ENCODE data around the gene PAQR7. TPM values are rescaled to one million over a fixed set of nuclear protein-coding genes. Genes with fewer than 3 reads are reported as not detected.

Gene PAQR7
- total RNA-seq, 3 donors from 2014 or later = 4.5 to 7.5 (median 5.4) TPM

DNA sequence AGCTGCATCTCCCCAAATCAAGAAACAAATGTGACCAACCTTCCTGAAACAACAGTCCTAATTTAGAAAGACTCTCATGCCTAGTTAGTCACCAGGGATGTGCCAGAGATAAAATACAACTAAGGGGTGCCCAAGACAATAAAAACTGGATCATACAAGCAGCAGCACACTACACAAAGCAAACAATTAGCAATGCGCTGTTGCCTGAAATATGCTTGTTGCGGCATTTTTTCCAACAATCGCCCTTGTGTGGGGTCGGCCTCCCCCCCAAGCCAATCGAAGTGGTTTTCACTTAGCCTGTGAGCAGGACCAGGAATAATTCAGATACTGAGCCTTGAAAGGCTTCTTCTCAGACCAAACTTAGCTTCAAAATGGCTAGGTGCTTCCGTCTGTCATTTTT is 32.1 kb upstream of the PAQR7 start:
- ATAC-seq (no peak), DNase-seq (no peak)
- Mint-ChIP-seq H3K4me3 (peak overlapping the region; percentile 78), H3K36me3 (ENCODE audit: insufficient read depth) (no peaks in the 10 kb centered on the region), H3K27me3 (ENCODE audit: low read depth) (no peaks in the 10 kb centered on the region), H3K9me3 (no peaks in the 10 kb centered on the region), H3K4me1 (ENCODE audit: low read depth) (peaks cover 18% of the 10 kb centered on the region)

DNA sequence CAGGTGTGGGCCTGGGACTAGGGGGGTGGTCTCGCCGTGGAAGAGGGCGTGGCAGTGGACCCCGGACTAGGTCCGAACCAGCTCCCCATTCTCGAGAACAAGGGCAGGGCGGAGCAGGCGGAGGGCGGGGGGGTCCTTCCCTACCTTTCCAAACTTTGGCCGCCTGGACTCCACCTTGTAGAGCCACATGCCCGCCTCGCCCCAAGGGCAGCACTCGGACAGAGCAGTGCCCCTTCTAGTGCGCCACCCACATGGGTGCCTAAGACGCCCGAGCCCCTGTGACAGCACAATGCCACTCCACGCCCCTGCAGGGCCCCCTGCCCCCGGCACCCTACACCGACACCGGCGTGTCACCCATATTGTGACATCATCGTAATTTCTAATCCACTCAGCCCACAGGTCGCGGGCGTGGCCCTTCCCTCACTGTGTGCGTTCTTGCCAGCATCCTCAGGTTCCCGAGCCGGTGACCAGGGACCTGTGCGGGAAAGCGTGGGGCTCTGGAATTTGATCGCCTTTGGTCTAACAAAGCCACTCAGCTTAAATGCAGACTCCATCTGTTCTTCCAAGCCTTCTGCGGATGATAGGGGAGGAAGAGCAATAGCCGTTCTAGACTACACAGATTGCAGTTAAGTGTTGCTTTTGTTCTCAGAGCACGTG is 31.3 kb upstream of the PAQR7 start:
- H3K4me3 Mint-ChIP-seq = peak overlapping the region; percentile 78
- H3K4me1 Mint-ChIP-seq (ENCODE audit: low read depth) = peaks cover 18% of the 10 kb centered on the region
- DNase-seq (peak; percentile 26), ATAC-seq (peak in 1 of 2 donors; percentile 4)
- H3K36me3 Mint-ChIP-seq (ENCODE audit: insufficient read depth) = no peaks in the 10 kb centered on the region
- no peaks in the 10 kb centered on the region for H3K27me3 Mint-ChIP-seq (ENCODE audit: low read depth)
- no peaks in the 10 kb centered on the region for H3K9me3 Mint-ChIP-seq

DNA sequence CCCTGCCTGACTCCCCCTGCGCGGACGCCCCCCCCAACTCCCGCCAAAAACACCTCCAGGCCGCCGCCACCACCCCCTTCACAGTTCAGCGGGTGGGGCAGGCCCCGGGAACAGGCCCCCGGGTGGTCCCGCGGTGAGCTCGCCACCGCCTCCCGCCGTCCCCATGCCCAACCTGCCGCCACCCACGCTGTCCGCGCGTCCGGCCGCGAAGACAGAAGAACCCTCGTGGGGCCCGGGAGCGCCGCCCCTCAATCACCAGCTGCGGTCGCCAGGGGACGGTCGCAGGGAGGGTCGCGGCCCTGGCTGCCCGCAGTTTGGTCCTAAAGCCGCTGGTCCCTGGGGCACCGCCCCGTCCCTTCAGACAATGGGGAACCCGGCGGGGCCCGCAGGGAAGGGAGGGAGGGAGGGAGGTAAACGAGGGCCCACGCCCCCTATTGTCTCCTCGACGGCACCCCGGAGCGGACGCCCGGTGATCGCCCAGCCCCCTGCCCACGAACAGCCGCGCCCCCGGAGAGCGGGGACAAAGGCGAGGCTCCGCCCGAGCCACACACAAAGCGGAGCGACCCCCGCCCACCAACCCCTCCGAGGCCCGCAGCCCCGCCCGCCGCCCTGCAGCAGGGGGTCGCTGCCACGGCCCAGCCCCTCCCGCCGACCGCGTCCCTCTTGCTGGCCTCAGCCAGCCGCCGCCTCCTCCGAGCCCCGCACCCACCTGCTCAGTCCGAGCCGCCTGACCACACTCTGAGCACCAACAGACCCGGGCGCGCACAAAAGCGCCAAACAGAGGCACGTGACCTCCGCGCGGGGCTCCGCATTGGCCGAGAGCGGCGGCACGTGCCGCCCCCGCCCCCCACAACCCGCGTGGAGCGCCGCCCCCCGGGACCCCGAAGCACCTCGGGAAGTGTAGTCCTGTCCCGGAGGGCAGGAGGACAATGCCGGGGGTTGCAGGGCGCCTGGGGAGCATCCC is 30.5 kb upstream of the PAQR7 start, which contains the start of gene STMN1:
TSS of gene STMN1 (minus strand) at position 740 of the 964 bp plus-strand sequence. CDS start 1,743 bp downstream, outside the sequence.
- ATAC-seq = peak; percentile 80 to 82
- H3K27me3 Mint-ChIP-seq (ENCODE audit: low read depth) = no peaks in the 10 kb centered on the region
- peak within 1 kb of the TSS; percentile 78 for H3K4me3 Mint-ChIP-seq
- H3K36me3 Mint-ChIP-seq (ENCODE audit: insufficient read depth) = peaks cover under 1% of the 10 kb centered on the region
- DNase-seq = peak; percentile 86
- no peaks in the 10 kb centered on the region for H3K9me3 Mint-ChIP-seq
- peaks cover 18% of the 10 kb centered on the region for H3K4me1 Mint-ChIP-seq (ENCODE audit: low read depth)

DNA sequence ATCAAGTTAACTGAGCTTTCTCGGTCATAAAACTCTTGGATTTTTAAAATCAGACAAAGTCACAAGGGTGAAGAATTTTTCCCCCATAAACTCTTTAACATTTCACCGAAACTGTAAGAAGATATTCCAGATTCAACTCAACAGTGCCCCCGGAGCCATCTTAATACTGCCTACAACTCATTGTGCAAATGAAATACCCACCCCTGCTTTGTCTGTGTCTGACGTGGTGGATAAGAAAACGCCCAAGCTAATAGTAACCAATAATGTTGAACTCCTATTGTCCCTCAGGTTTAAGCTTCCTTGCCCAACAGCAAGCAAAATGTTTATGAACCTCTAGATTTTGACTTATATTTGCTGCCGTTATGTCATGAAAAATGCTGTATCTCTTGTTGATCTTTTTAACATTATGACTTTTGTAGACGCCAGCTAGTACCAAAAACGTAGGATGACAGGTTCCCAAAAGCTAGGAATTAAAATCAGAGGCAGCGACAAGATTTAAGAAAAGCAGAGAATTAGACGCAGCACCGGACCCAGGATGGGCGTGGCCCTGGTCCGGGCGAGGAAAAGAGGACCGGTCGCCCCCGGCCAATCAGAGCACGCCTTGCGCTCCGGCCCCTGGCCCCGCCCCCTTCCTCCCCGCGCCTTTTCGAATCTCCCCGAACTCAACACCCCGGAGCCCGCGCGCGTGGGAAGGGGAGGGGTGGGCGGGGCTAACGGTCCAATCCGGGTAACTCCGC is 29.6 kb upstream of the PAQR7 start:
- Mint-ChIP-seq H3K36me3 (ENCODE audit: insufficient read depth) (peaks cover 9% of the 10 kb centered on the region), H3K9me3 (no peaks in the 10 kb centered on the region), H3K4me3 (peak overlapping the region; percentile 78), H3K27me3 (ENCODE audit: low read depth) (no peaks in the 10 kb centered on the region), H3K4me1 (ENCODE audit: low read depth) (peaks cover 18% of the 10 kb centered on the region)
- ATAC-seq (peak; percentile 76 to 79), DNase-seq (peak; percentile 92)

DNA sequence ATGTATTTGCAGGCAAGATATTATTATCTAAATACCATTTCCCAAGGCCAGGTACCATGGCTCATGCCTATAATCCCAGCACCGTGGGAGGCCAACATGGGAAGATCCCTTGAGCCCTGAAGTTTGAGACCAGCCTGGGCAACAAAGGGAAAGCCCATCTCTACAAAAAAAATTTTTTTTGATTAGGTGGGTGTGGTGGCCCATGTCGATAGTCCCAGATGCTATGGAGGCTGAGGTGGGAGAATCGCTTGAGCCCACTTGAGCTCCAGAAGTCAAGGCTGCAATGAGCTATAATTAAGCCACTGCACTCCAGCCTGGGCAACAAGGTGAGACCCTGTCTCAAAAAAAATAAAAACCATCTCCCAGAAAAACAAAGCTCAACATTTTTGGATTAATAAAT is 28.5 kb upstream of the PAQR7 start:
- no peak for ATAC-seq
- peaks cover 11% of the 10 kb centered on the region for H3K36me3 Mint-ChIP-seq (ENCODE audit: insufficient read depth)
- no peaks in the 10 kb centered on the region for H3K27me3 Mint-ChIP-seq (ENCODE audit: low read depth)
- no peak overlapping the region for H3K4me3 Mint-ChIP-seq
- peaks cover 18% of the 10 kb centered on the region for H3K4me1 Mint-ChIP-seq (ENCODE audit: low read depth)
- no peak for DNase-seq
- H3K9me3 Mint-ChIP-seq = no peaks in the 10 kb centered on the region

DNA sequence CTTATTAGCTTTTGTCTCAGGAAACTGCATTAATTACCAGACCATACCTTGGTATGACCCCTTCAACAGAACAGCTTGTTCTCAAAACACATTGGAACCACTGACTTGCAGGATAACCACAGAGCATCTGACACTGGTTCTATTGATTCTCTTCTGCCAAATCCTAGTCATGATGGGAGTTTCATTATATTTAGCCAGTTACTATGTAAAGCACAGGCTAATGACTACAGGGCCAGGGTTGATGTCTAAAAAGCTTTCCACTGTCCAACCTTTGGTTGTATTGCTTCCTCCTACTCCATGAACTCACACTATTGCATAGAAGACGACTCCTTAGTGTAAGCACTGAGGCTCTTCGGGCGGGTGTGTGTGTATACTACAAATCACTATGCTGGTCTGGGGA is 27.0 kb upstream of the PAQR7 start:
- Mint-ChIP-seq H3K36me3 (ENCODE audit: insufficient read depth) (peaks cover 14% of the 10 kb centered on the region), H3K9me3 (no peaks in the 10 kb centered on the region), H3K27me3 (ENCODE audit: low read depth) (no peaks in the 10 kb centered on the region), H3K4me1 (ENCODE audit: low read depth) (peaks cover 18% of the 10 kb centered on the region), H3K4me3 (no peak overlapping the region)
- ATAC-seq (no peak), DNase-seq (no peak)

DNA sequence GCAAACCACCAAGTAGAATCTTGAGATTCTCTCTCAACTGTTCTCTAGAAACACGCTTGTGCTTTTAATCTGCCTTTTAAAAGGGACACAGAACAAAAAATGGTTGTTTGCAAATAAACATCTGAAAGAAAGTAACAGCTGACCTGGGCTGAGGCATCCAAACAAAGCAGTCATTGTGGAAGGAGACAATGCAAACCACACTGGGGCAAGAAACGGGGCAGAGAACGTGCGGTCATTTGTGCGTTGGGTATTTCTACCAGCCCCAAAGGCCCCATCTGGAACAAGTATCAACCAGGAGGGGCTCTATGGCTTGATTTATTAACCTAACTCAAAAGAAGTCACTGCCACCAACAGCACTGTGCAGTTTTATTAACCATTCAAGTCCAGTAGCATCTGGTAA is 24.7 kb upstream of the PAQR7 start:
- Mint-ChIP-seq H3K36me3 (ENCODE audit: insufficient read depth) (peaks cover 14% of the 10 kb centered on the region), H3K27me3 (ENCODE audit: low read depth) (no peaks in the 10 kb centered on the region), H3K4me1 (ENCODE audit: low read depth) (peaks cover 17% of the 10 kb centered on the region), H3K4me3 (no peak overlapping the region), H3K9me3 (no peaks in the 10 kb centered on the region)
- DNase-seq (no peak), ATAC-seq (no peak)

DNA sequence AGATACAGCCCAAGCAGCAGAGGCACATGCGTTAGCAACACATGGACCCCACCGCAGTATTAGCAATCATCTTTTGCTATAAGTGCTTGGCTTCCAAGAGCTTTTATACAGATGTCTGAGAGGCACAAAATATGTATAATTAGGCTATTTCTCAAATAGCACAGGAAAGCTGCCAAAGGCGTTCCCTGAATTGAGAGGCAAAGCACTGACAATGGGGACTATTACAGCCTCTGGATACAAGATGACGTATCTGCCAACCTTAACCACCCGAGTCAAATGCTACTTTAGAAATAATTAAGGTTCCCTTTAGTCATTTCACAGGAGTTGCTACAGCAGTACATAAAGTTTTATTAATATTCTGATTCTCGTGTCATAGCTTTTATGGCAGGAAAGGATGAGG is 24.3 kb upstream of the PAQR7 start:
- no peak overlapping the region for H3K4me3 Mint-ChIP-seq
- peaks cover 15% of the 10 kb centered on the region for H3K4me1 Mint-ChIP-seq (ENCODE audit: low read depth)
- no peaks in the 10 kb centered on the region for H3K27me3 Mint-ChIP-seq (ENCODE audit: low read depth)
- DNase-seq (no peak), ATAC-seq (no peak)
- no peaks in the 10 kb centered on the region for H3K9me3 Mint-ChIP-seq
- H3K36me3 Mint-ChIP-seq (ENCODE audit: insufficient read depth) = peaks cover 14% of the 10 kb centered on the region

DNA sequence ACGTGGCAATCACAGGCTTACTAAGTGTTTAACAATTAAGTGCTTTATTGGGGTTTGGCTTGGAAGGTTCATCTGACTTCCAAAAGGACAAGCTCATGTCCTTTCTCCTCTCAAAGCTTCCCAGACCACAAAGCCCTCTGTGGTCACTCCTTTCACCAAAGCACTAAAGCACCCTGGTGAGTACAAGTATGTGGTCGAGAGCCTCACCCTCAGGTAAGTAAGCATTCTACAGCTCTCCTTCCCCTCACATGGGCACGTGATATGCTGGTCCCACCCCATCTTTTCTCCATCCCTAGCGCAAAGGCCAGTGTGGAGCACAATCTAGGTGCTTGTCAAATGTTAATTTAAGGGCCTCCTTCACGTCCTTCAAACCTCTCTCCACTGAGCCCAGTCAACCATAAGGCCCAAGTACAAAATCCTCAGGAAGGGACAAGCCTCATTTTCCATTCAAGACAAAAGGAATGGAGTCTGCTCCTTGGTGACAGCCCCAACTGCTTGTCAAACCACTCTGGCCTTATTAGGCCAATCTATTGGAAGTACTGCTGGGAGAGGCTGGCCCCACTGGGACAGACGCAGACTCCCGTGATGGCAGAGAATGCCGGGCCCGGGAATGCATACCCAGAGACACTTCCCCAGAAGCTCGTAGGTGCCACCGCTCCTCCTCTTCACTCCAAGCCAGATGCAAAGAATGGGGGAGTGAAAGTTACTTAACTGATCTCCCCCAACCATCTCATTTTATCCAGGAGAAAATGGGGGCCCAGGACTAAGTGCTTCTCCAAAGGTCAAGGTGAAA is 22.9 kb upstream of the PAQR7 start:
- H3K4me3 Mint-ChIP-seq = no peak overlapping the region
- H3K4me1 Mint-ChIP-seq (ENCODE audit: low read depth) = peaks cover 8% of the 10 kb centered on the region
- H3K9me3 Mint-ChIP-seq = no peaks in the 10 kb centered on the region
- peaks cover 14% of the 10 kb centered on the region for H3K36me3 Mint-ChIP-seq (ENCODE audit: insufficient read depth)
- H3K27me3 Mint-ChIP-seq (ENCODE audit: low read depth) = no peaks in the 10 kb centered on the region
- no peak for DNase-seq
- no peak for ATAC-seq

DNA sequence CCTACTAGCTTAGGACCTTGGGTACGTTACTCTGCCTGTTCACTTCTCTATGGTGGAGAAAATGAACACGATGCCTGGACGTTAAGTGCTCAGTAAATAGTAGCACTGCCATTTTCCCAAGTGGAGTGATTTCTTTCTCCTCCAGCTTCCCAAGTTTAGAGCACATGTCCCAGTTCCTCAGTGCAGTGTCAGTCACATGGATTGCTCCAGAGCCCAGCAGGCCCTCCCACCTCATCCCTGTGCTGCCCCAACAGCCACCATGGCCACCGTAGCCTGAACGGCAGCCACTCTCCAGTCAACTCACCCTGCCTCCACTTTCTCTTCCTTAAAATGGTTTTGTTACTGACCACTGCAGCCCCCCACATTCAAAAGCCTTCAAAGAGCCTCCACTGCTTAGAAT is 22.2 kb upstream of the PAQR7 start:
- Mint-ChIP-seq H3K4me1 (ENCODE audit: low read depth) (peaks cover 8% of the 10 kb centered on the region), H3K36me3 (ENCODE audit: insufficient read depth) (peaks cover 14% of the 10 kb centered on the region)

DNA sequence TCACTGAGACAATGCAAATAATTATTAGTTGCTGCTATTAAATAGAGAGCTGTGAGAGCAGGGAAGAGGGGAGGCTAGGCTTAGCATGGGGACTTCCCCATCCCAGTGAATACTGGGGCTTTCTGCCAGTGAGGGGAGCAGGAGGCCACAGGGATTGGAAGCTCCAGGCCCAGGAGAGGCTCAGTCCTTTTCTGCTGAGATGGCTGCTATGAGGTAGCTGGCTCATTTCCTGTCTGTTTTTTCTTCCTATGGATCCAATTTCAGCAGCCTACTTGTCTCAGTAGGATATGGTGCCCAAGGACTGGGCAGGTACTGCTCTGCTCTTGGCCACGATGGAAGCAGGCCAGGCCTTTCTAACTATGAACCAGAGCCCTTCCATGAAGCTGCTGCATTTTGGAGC is 20.8 kb upstream of the PAQR7 start:
- DNase-seq = no peak
- H3K4me3 Mint-ChIP-seq = no peak overlapping the region
- H3K4me1 Mint-ChIP-seq (ENCODE audit: low read depth) = peaks cover 8% of the 10 kb centered on the region
- no peaks in the 10 kb centered on the region for H3K9me3 Mint-ChIP-seq
- H3K27me3 Mint-ChIP-seq (ENCODE audit: low read depth) = no peaks in the 10 kb centered on the region
- peaks cover 14% of the 10 kb centered on the region for H3K36me3 Mint-ChIP-seq (ENCODE audit: insufficient read depth)
- no peak for ATAC-seq

More for the DNA sequence above, 22.2 kb upstream of the PAQR7 start:
- DNase-seq (no peak), ATAC-seq (no peak)
- Mint-ChIP-seq H3K9me3 (no peaks in the 10 kb centered on the region), H3K4me3 (no peak overlapping the region), H3K27me3 (ENCODE audit: low read depth) (no peaks in the 10 kb centered on the region)

DNA sequence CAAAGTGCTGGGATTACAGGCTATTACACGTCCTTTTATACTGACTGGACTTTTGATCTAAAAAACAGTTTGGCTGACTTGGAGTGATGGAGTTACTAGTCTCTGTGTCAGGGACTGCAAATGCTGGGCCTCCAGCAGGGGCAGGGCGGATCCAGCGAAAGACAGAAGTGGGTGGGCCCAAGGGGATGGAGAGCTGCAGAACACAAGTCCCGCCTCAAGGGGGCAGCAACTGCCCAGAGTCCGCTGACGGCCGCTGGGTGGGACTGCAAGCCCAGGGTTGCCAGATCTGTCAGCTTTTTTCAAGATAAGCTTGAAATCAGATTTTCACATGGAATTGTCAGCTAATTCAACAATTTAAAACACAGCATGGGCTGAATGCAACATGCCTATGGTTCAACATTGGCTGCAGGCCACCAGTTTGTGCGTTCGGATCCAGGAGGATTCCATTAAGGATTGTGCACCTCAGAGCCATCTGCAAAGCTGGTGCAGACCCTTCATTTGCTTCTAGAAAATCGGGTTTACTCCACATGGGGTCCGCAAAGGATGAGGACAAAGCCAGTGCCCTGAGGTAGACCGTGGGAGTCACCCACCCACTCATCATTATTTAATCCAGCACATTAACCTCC is 20.0 kb upstream of the PAQR7 start:
- peak; percentile 98 to 99 for ATAC-seq

DNA sequence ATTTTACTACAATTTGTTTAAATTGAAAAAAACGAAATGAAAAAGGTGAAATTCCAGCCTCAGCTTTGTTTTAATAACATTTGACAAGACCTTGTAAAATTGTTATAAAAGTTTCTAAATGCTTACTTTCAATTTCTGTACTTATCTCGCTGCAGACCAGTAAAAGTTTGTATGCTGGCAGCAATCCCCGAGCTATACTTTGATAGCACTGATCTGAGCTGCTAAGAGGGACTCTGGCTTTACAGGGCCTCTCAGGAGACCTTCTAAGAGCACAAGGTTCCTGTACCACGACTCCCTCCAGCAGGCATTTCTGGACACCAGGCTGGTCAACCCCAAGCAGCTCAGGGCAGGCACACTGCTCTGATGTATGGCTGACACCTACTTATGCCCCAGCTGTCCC is 17.6 kb upstream of the PAQR7 start:
- H3K4me1 Mint-ChIP-seq (ENCODE audit: low read depth) = peaks cover 8% of the 10 kb centered on the region
- ATAC-seq (no peak), DNase-seq (no peak)
- no peaks in the 10 kb centered on the region for H3K36me3 Mint-ChIP-seq (ENCODE audit: insufficient read depth)
- no peaks in the 10 kb centered on the region for H3K27me3 Mint-ChIP-seq (ENCODE audit: low read depth)
- no peaks in the 10 kb centered on the region for H3K9me3 Mint-ChIP-seq
- no peak overlapping the region for H3K4me3 Mint-ChIP-seq

More for the DNA sequence above, 20.0 kb upstream of the PAQR7 start:
- H3K4me3 Mint-ChIP-seq = no peak overlapping the region
- DNase-seq = peak; percentile 86
- H3K27me3 Mint-ChIP-seq (ENCODE audit: low read depth) = no peaks in the 10 kb centered on the region
- H3K36me3 Mint-ChIP-seq (ENCODE audit: insufficient read depth) = peaks cover 8% of the 10 kb centered on the region
- H3K4me1 Mint-ChIP-seq (ENCODE audit: low read depth) = peaks cover 8% of the 10 kb centered on the region
- H3K9me3 Mint-ChIP-seq = no peaks in the 10 kb centered on the region

All from activated T-cell treated with anti-CD3 and anti-CD28 coated beads, Interleukin-2, amount 50 U/mL, for 4 hours (primary cell).